NCI-H2107 (cell line): ENCODE results near the gene AKT3.

Source experiments
- DNase-seq: peaks from one replicate; lab custom pipeline; 2025; lab: John Stamatoyannopoulos, UW

AKT3 gene

GRCh38 chr1:243557866-243558265 is 292.2 kb downstream of the AKT3 start:
- DNase-seq, result no peak

GRCh38 chr1:243554686-243555085 is 295.4 kb downstream of the AKT3 start:
- no peak for DNase-seq

DNA sequence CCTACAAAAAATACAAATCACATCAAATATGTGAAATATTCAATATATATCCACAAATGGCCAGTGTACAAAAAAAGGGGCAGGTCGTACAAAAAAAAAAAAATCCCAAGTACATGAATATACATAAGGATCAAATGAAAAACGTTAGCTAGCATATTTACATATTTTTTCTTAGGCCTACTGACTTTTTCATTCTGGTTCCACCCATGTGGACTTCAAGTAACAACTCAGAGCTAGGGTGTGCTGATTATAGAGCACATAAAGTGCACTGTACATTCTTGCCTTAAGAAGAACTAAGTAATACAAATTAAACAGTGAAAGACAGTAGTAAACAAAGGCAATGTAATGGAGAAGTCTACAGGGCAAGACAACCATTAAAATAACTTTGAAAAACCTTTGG is 297.0 kb downstream of the AKT3 start:
- no peak for DNase-seq

DNA sequence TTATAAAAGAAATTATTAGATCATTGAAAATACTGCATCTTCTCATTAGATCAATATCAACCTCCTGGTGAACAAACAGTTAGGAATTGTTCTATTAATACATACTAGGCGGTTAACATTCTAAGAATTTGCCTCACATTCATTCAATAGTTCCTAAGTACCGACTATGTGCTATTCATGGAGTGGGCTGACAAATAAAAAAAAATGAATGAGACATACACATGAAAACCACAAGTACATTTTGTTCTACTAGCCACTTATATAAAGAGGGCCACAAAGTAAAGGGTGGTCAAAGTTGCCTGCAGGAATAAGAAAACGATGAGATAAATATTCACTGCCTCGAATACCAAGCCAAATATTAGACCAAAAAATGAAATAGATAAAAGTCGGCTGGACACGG is 299.8 kb downstream of the AKT3 start:
- no peak for DNase-seq

- no peak for DNase-seq
Observed at GRCh38 chr1:243549791-243550190, 300.3 kb downstream of the AKT3 start.

GRCh38 chr1:243549108-243549507 is 300.9 kb downstream of the AKT3 start:
- no peak for DNase-seq

GRCh38 chr1:243548516-243548915 is 301.5 kb downstream of the AKT3 start:
- DNase-seq, result no peak

DNA sequence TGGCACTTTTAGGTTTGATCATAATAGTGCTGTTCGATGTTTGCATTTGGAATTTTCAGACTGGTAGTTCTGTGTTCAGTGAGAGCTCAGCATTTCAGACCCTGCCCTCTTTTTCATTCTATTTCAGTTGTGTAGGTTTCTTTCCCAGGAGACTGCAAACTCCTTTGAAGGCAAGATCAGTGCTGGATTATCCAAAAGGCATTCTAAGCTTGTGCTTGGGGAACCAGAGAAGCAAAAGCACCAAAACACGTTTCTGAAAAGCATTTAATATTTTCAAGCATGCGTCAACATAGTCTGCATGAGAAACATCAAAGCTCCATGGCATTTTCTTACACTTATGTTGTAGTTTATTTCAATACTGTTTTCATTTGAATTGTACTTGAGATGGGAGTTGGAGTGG is 302.2 kb downstream of the AKT3 start:
- no peak for DNase-seq

- DNase-seq, result no peak
Observed at GRCh38 chr1:243546457-243546856, 303.6 kb downstream of the AKT3 start.

GRCh38 chr1:243543501-243543900 is 306.5 kb downstream of the AKT3 start:
- no peak for DNase-seq

DNA sequence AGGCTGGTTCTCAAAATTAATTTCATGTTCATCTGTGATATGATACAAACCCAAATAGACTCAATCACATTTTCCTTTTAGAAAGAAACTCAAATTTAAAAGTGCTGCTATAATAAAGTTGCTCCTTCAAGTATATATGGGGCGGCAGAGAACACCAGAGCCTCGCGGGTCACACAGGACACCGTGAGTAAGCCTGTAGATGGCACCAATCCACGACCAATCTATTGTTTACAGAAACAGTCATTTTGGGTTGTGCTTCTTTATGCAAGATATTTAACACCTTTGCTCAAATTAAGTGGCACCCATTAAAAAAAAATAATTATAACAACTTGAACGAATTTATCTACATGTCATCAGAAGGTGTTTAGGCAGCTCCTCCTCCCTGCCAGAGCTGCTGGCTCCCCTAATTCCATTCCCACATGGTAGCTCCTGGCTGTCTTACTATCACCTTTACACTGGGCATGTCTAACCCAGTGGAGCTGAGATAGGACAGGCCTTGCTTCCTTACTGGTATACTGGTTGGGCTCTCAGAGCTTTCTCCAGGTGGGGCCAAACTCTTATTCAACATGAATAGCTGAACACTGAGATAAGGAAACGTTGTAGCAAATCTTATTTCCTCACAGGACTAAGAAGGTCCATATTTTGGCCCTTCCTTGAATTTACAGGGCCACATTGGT is 307.2 kb downstream of the AKT3 start:
- no peak for DNase-seq

GRCh38 chr1:243539636-243540035 is 310.4 kb downstream of the AKT3 start:
- no peak for DNase-seq

DNA sequence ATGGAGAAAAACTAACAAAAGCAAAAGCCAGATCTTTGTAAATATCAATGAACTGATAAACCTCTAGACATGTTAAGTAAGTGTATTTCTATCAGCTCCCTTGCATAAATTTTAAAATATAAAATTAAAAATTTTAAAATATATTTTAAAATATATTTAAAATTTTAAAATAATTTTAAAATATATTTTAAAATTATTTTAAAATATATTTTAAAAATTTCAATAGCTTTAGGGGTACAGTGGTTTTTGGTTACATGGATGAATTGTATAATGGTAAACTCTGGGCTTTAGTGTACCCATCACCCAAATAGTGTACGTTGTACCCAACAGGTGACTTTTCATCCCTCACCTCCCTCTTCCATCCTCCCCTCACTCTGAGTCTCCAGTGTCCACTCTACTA is 315.0 kb downstream of the AKT3 start:
- no peak for DNase-seq

DNA sequence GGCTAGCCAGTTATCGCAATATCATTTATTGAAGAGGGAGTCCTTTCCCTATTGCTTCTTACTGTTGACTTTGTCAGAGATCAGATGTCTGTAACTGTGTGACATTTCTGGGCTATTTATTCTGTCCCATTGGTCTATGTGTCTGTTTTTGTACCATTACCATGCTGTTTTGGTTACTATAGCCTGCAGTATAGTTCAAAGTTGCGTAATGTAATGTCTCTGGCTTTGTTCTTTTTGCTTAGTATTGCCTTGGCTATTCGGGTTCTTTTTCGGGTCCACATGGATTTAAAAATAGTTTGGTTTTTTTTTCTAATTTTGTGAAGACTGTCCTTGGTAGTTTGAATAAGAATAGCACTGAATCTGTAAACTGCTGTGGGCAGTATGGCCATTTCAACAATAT is 320.5 kb downstream of the AKT3 start:
- DNase-seq, result no peak

- DNase-seq, result no peak
Observed at GRCh38 chr1:243528459-243529121, 321.5 kb downstream of the AKT3 start.

- DNase-seq, result no peak
Observed at GRCh38 chr1:243526180-243526579, 323.9 kb downstream of the AKT3 start.

DNA sequence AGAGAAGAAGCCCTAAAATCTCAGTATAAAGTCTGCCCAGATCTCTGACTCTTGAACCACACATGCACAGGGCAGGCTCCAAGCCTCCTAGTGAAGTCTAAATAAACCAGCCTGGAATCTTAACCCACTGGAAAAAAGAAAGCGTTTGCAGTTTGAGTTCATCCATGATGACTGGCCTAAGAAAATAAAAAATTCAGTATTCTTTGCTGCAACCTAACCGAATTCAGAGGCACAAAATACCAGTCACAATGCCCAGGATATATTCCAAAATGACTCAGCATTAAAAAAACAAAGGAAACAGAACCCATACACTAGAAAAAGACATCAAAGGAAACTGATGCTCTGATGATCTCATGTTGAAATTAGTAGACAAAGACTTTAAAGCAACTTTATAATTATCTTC is 325.0 kb downstream of the AKT3 start:
- no peak for DNase-seq

- no peak for DNase-seq
Observed at GRCh38 chr1:243523766-243524165, 326.3 kb downstream of the AKT3 start.

DNA sequence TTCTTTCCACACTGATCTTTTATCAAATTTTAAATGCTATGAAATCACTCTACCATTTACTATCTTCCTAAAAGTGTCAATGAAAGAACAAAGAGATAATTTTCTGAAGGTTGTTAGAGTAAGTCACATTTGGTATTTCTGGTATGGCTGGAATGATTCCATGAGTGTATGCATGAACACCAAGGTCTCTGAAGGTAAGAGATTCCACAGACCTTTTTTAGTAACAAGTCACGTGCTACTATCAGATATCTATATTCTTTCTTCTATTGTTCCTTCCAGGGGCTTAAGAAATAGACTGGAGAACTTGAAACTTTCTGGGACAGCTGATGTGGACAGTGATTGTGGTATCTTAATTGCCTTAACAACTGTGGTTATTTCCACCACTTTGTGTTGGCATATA is 329.2 kb downstream of the AKT3 start:
- DNase-seq, result no peak

GRCh38 chr1:243514927-243515326 is 335.1 kb downstream of the AKT3 start:
- DNase-seq, result no peak

DNA sequence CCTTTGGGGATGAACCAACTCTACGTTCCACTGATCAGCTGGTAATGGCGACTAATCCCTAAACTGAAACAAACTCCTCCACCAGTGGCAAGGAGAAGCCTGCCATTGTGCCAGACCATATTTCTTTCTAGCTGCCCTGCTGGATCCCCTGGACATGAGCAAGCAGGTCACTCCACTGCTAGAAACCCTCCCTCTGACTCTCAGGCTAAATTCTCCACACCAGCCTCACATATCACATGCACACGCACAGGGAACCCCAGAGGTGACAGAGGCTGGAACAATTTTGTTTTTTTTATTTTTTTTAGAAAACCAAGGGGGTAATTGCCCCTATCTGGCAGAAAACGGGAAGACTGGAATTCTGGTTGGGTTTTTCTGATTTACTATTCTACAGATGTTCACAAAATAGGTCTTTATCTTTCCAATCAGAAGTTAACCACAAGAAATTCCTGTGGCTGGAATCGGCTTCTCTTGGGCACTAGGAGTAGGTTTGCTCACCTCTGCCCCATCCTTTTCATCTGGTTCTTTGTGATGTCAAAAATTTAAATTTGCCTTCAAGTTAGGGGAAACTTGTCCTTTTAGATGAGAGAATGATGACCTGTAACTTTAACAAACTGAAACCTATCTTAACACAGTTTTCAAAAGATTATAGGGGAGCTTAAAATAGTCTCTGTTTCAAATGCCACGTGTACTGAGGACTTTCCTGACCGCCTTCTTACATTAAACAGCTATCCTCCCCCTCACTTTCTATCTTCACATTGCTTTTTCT is 336.1 kb downstream of the AKT3 start:
- no peak for DNase-seq

DNA sequence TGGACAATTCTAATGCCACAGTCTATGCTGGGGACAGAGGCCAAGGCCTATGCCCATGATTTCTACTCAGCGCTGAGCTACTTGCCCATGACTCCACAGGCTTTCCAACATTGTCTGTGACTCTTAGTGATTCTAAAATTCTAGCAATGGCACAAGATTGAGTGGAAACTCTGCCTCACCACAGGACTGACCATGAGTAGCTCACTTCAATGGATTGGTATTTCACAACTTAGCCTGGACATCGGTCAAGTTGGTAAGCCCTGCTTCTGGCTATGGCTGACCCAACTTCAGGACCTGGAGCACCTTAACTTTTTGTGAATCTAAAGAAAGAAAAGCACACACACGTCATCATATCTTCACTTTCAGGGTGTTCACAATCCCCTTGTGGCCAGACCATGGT is 339.1 kb downstream of the AKT3 start:
- DNase-seq, result no peak

GRCh38 chr1:243508943-243509342 is 341.1 kb downstream of the AKT3 start:
- no peak for DNase-seq
